Hematopoietic multipotent progenitor cell (in vitro differentiated cells): Measurements from ENCODE around the gene MAP3K21. TPM values are rescaled to one million over a fixed set of nuclear protein-coding genes. Genes with fewer than 3 reads are reported as not detected.
A peak's percentile ranks its signal among the peaks of the same experiment; 100 is the strongest.

Source experiments
- DNase-seq, 3 donors: peaks; one replicate each; pipeline ENCODE4 v3.0.0-alpha.2; 2011 to 2015; ENCODE audit warnings: low read depth in 2 of 3, low spot score in 2 of 3
- total RNA-seq: library from RNA; depleted of rRNA; stranded (reverse); fragments of >200 nt; gene quantifications from one replicate; pipeline ENCODE4 v1.2.3, GENCODE V29; 2012

MAP3K21 gene
- total RNA-seq, 1 donor, result 3.0 TPM

- DNase-seq, result no peak
Measured at GRCh38 chr1:233357595-233358397, 30.3 kb downstream of the MAP3K21 start.

DNA sequence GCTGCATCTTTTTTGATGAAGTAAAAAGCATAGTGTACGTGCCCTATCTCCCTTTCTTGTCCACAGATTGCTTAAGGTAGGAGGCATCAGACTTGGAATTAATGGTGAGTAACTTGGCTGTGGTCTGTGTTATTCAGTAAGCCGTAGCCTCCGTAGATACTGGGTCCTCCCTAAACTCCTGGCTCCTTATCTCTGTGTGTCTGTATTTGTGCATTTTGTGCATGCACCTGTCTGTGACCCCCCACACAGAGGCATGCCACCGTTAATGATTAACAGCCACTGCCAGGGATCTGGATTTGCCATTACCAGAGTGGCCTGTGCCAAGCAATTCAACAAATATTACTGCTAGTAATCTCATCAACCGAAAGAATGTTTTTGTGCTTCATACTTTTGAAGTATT is 31.9 kb downstream of the MAP3K21 start:
- DNase-seq, result no peak

- no peak for DNase-seq
Measured at GRCh38 chr1:233359905-233360304, 32.4 kb downstream of the MAP3K21 start.

DNA sequence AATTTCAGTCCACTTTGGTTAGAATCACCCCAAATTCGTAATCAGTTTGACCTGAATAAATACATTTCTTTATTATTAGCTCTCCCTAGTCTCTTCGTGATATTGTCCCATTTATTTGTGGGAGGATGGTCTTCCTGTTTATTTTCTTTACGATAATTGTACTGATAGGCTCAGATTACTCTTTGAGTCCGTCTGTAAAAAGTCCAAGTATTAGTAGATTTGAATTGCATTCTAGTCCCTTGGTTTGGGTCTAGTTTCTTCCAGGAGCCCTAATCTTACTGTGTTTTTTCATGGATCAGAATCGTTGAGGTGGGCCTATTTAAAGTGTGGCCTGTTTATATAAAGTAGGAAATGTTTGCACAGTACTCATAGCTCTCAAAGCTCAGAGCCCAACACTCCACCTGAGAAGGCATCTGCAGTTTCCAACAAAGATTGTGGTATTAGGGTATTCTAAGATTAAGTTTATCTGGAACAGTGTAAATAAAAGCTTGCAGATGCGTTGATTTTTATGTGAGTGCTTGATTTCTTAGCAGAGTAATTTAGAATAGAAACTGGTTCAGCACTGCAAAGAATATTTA is 33.1 kb downstream of the MAP3K21 start:
- DNase-seq, result no peak

DNA sequence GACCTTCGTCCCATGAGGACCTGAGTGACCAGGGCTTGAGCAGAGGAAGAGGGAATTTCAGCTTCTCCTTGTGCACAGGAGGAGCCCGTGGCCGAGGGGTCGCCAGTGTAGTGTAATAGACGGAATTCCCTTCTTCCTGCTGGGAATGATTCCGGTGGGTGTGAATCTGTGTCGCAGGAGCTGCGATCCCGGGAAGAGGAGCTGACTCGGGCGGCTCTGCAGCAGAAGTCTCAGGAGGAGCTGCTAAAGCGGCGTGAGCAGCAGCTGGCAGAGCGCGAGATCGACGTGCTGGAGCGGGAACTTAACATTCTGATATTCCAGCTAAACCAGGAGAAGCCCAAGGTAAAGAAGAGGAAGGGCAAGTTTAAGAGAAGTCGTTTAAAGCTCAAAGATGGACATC is 34.4 kb downstream of the MAP3K21 start:
- DNase-seq, result no peak

DNA sequence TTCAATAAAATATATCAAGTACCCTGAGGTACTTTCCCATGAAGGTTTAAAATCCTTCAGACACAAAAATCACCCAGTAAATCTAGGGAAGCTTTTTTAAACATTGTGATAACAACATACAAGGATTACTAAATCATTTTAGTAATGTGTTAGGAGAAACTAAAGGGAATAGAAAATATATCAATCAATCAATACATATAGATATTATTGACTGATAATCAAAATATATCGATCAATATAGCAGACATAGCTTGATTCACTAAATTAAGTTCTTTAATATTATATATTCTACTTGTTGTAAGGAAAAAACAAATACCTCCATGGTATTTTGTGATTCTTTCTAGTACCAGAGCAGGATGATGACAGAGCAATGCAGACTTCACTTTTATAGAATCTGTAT is 35.2 kb downstream of the MAP3K21 start:
- DNase-seq, result no peak

DNA sequence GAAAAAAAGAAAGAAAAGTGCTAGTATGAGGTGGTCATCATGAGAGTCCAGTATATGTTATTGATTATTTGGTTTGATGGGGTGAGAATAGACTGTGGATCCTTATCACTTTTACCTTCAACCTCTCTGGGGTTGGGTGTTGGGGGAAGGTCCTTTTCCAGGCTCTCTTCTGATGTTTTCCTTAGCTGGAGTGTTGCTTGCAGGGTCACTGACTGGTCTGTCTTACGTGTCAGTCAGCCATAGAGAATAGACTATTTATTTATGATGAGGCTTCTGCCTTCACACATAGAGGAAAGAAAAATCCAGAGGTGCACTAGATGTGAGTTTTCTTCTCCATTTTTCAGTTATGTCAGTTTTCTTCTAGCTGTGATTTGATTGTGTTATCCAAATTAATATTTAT is 36.5 kb downstream of the MAP3K21 start:
- no peak for DNase-seq

DNA sequence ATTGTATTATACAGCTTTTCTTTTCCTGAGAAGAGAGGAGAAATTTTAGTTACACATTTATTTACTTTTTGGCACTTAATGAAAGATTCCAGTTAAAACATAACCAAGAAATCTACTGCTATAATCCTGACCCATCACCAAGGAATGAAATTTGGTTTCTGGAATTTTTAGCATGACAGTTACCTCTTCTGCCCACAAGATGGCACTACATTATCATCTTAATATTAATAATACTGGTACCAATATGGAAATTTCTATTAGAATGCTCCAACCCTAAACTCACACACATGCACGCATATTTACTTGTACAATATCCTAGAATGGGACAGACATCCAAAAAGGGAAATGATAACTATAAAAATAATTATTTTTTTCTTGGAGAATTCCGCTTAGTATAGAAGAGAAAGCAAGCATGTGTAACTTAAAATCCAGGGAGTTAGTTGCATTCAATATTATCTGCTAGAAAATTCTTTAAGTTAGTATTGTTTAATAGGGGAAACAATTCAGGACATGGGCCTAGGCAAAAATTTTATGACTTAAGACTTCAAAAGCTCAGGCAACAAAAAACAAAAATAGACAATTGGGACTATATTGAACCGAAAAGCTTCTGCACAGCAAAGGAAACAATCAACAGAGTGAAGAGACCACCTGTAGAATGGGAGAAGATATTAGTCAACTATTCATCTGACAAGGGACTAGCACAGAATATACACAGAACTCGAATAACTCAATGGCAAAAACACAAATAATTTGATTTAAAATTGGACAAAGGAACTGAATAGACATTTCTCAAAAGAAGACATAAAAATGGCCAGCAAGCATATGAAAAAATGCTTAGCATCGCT is 37.4 kb downstream of the MAP3K21 start:
- peak in 1 of 3 donors; percentile 19 for DNase-seq

GRCh38 chr1:233366575-233366974 is 39.1 kb downstream of the MAP3K21 start:
- DNase-seq, result no peak

- DNase-seq, result no peak
Measured at GRCh38 chr1:233367057-233367803, 39.7 kb downstream of the MAP3K21 start.

DNA sequence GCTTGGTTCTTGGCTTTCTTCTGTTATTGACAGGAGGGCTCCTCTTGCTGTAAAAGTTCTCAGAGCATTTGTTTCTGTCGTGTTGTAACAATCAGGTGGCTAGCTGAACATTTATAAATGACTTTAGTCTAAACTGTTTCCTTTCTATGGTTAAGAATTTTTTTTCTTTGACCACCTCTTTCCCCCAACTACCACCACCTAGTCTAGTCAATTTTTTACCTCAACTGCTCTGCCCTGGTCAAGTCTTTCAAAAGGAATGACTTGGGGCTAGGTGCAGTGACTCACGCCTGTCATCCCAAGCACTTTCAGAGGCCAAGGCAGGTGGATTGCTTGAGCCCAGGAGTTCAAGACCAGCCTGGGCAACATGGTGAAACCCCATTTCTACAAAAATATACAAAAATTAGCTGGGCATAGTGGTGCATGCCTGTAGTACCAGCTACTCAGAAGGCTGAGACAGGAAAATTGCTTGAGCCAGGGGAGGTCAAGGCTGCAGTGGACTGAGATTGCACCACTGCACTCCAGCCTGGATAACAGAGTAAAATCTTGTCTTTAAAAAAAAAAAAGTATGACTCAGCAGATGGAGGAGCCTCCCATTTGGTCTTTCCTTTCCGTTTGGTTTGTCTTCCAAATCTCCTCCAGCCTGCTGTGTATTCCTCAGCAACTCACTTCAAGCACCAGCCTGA is 40.7 kb downstream of the MAP3K21 start:
- no peak for DNase-seq

DNA sequence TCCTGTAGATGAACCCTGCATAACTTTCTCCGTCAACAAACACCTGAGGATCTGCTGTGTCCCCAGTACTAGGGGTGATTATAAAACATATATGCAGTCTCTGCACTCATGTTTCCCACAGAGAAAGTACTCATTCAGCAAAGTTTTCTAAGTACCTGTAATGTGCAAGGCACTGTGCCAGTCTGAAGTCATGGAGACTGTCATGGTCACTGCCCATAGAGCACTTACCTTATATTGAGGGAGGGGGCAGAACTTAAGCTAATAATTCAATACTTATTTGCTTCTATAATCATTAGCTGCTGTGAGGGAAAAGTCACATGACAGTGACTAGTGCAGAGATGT is 41.2 kb downstream of the MAP3K21 start:
- no peak for DNase-seq

- no peak for DNase-seq
Measured at GRCh38 chr1:233372218-233373120, 44.9 kb downstream of the MAP3K21 start.

GRCh38 chr1:233373226-233373625 is 45.7 kb downstream of the MAP3K21 start:
- no peak for DNase-seq

GRCh38 chr1:233375653-233376052 is 48.1 kb downstream of the MAP3K21 start:
- DNase-seq, result no peak

- DNase-seq, result no peak
Measured at GRCh38 chr1:233376382-233377110, 49.0 kb downstream of the MAP3K21 start.

- DNase-seq, result no peak
Measured at GRCh38 chr1:233379869-233380438, 52.4 kb downstream of the MAP3K21 start.

DNA sequence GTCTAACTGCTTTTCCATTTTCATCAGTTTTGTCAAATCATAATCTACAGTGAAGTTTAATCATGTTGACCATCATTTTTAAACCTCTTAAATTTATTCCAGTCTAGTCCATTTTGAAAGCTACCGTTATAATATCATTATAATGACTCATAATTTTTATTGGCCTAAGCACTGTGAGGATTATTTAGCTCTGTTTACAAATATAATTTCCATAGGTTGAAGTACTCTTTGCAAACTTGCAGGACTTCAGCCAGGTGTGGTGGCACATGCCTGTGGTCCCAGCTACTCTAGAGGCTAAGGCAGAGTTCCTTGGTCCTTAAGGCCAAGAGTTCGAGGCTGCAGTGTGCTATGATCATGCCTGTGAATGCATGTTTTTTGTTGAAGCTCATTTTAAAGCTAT is 54.3 kb downstream of the MAP3K21 start:
- DNase-seq, result no peak
